Measurements from ENCODE around the gene ADAM12.

Gene ADAM12

DNA sequence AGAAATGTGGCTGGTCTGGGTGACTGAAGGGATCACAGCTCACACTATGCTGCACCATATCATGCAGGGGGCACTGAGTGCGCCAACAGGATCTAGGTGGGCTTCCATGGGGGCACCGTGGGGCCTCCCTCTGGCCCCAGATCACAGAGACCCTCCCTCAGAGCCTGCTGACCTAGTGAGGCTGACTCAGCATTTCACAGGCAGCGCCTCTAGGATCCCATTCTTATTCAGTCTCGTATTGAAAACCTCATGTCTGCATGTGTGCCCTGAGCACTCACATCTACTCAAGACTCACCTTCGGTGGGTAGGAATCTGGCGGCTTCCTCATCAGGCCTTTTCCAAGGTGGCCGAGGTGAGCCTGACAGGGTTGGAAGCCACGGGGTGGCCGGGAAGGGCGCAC, 350.3 kb downstream of the ADAM12 start:
- peaks cover 0 to 2% of the 10 kb centered on the region in 2 donors for H3K9me3 ChIP-seq (ENCODE audit: control insufficient read depth in 2 of 2, low read length in 2 of 2)
- H3K27me3 ChIP-seq (ENCODE audit: control insufficient read depth in 1 of 2, insufficient read depth in 2 of 2, low read length in 2 of 2) = peaks cover 0 to 2% of the 10 kb centered on the region in 2 donors
- peaks cover 11% of the 10 kb centered on the region for H3K4me1 ChIP-seq (ENCODE audit: control insufficient read depth, insufficient read depth, low read length)
- H3K4me3 ChIP-seq (ENCODE audit: low read length in 2 of 2) = no peak overlapping the region
- H3K9ac ChIP-seq (ENCODE audit: low read length in 2 of 2) = no peak overlapping the region
- no peak overlapping the region for H3K27ac ChIP-seq (ENCODE audit: low read length)
- no peaks in the 10 kb centered on the region for H3K36me3 ChIP-seq (ENCODE audit: control insufficient read depth in 2 of 2, insufficient read depth in 2 of 2, low read length in 2 of 2)

DNA sequence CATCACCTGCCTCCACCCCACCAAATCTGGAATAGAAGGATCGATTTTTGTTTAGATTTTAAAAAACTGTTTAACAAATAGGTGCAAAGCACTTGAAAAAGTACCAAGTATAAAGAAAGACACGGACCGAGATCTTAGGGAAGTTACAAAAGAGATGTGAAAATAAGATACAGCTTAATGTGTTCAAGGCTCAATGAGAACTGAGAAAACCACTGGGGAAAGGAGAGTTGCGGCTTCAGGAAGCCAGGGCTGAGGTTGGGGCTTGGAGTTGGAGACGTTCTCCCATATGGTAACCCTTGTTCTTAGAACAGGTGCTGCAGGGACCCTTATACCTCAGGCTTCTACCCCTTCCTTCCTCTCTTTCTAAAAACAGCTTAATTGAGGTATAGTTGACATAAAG, 351.8 kb downstream of the ADAM12 start:
- Histone ChIP-seq H3K4me1 (ENCODE audit: control insufficient read depth, insufficient read depth, low read length) (peaks cover under 1% of the 10 kb centered on the region), H3K9ac (ENCODE audit: low read length in 2 of 2) (no peak overlapping the region), H3K27ac (ENCODE audit: low read length) (no peak overlapping the region), H3K4me3 (ENCODE audit: low read length in 2 of 2) (no peak overlapping the region), H3K9me3 (ENCODE audit: control insufficient read depth in 2 of 2, low read length in 2 of 2) (peaks cover 0 to 2% of the 10 kb centered on the region in 2 donors), H3K27me3 (ENCODE audit: control insufficient read depth in 1 of 2, insufficient read depth in 2 of 2, low read length in 2 of 2) (no peaks in the 10 kb centered on the region), H3K36me3 (ENCODE audit: control insufficient read depth in 2 of 2, insufficient read depth in 2 of 2, low read length in 2 of 2) (no peaks in the 10 kb centered on the region)

DNA sequence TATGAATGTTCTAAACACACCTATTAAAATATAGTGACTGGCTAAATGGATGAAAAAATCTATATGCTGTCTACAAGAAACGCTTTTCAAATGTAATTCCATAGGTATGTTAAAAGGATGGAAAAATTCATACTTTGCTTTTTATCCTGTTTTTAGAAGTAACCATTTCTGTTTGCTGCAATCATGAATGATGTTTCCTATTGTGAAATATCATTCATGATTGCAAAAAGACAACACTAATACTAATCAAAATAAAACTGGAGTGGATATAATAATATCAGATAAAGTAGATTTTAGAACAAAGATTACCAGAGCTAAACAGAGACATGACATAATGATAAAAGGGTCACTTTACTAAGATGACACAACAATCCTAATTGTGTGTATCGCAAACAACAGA, 353.7 kb downstream of the ADAM12 start:
- H3K27ac ChIP-seq (ENCODE audit: low read length) = no peak overlapping the region
- no peaks in the 10 kb centered on the region for H3K4me1 ChIP-seq (ENCODE audit: control insufficient read depth, insufficient read depth, low read length)
- H3K9ac ChIP-seq (ENCODE audit: low read length in 2 of 2) = no peak overlapping the region
- no peak overlapping the region for H3K4me3 ChIP-seq (ENCODE audit: low read length in 2 of 2)
- no peaks in the 10 kb centered on the region for H3K36me3 ChIP-seq (ENCODE audit: control insufficient read depth in 2 of 2, insufficient read depth in 2 of 2, low read length in 2 of 2)
- H3K27me3 ChIP-seq (ENCODE audit: control insufficient read depth in 1 of 2, insufficient read depth in 2 of 2, low read length in 2 of 2) = no peaks in the 10 kb centered on the region
- H3K9me3 ChIP-seq (ENCODE audit: control insufficient read depth in 2 of 2, low read length in 2 of 2) = peaks cover under 1 to 2% of the 10 kb centered on the region in 2 donors

DNA sequence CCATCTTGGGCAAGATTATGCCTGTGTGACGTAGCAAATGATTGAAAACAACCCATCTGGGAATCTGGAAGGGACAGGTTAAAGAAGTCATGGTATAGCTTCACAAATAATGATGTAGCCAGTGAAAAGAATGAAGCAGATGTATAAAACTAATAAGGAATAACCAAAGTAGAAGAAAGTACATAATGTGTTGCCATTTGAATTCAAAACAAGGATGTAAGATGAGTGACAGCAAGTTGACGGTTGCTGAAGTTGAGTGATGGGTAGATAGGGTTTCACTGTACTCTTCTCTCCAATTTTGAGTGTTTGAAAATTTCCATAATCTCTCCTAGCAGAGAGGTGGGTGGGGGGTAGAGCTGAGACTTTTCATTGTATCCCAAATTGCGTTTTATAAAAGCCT, 358.3 kb downstream of the ADAM12 start:
- H3K4me3 ChIP-seq (ENCODE audit: low read length in 2 of 2) = no peak overlapping the region
- no peaks in the 10 kb centered on the region for H3K36me3 ChIP-seq (ENCODE audit: control insufficient read depth in 2 of 2, insufficient read depth in 2 of 2, low read length in 2 of 2)
- H3K27me3 ChIP-seq (ENCODE audit: control insufficient read depth in 1 of 2, insufficient read depth in 2 of 2, low read length in 2 of 2) = no peaks in the 10 kb centered on the region
- H3K27ac ChIP-seq (ENCODE audit: low read length) = no peak overlapping the region
- H3K4me1 ChIP-seq (ENCODE audit: control insufficient read depth, insufficient read depth, low read length) = no peaks in the 10 kb centered on the region
- no peak overlapping the region for H3K9ac ChIP-seq (ENCODE audit: low read length in 2 of 2)
- H3K9me3 ChIP-seq (ENCODE audit: control insufficient read depth in 2 of 2, low read length in 2 of 2) = peaks cover 2 to 4% of the 10 kb centered on the region in 2 donors

DNA sequence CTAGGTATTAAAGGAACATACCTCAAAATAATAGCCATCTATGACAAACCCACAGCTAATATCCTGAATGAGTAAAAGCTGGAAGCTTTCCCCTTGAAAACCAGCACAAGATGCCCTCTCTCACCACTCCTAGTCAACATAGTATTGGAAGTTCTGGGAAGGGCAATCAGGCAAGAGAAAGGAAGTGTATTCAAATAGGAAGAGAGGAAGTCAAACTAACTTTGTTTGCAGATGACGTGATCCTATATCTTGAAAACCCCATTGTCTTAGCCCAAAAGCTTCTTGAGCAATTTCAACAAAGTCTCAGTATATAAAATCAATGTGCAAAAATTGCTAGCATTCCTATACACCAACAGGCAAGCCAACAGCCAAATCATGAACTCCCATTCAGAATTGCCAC, 360.6 kb downstream of the ADAM12 start:
- Histone ChIP-seq H3K4me1 (ENCODE audit: control insufficient read depth, insufficient read depth, low read length) (no peaks in the 10 kb centered on the region), H3K27me3 (ENCODE audit: control insufficient read depth in 1 of 2, insufficient read depth in 2 of 2, low read length in 2 of 2) (no peaks in the 10 kb centered on the region), H3K36me3 (ENCODE audit: control insufficient read depth in 2 of 2, insufficient read depth in 2 of 2, low read length in 2 of 2) (no peaks in the 10 kb centered on the region), H3K27ac (ENCODE audit: low read length) (no peak overlapping the region), H3K9ac (ENCODE audit: low read length in 2 of 2) (no peak overlapping the region), H3K9me3 (ENCODE audit: control insufficient read depth in 2 of 2, low read length in 2 of 2) (peaks cover 0 to 6% of the 10 kb centered on the region in 2 donors), H3K4me3 (ENCODE audit: low read length in 2 of 2) (no peak overlapping the region)

DNA sequence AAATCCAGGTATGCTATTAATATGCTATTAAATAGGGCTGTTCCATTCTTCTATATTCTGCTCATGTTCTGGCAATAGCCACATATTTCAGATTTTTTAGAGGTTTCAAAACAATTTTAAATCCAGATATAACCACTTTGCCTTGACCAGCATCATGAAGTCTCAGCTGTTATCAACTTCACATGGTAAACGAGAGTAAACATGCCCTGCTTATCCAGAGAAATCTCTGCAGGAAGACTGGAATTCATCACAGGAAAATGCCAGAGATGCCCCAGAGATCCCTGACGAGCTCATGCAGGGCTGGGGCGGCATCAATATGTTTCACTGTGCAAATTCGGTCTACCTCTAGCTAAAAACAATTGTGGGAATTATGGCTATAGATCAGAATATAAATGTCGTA, 365.4 kb downstream of the ADAM12 start:
- peaks cover 0 to 10% of the 10 kb centered on the region in 2 donors for H3K9me3 ChIP-seq (ENCODE audit: control insufficient read depth in 2 of 2, low read length in 2 of 2)
- H3K27ac ChIP-seq (ENCODE audit: low read length) = no peak overlapping the region
- H3K27me3 ChIP-seq (ENCODE audit: control insufficient read depth in 1 of 2, insufficient read depth in 2 of 2, low read length in 2 of 2) = no peaks in the 10 kb centered on the region
- no peak overlapping the region for H3K9ac ChIP-seq (ENCODE audit: low read length in 2 of 2)
- no peak overlapping the region for H3K4me3 ChIP-seq (ENCODE audit: low read length in 2 of 2)
- no peaks in the 10 kb centered on the region for H3K4me1 ChIP-seq (ENCODE audit: control insufficient read depth, insufficient read depth, low read length)
- H3K36me3 ChIP-seq (ENCODE audit: control insufficient read depth in 2 of 2, insufficient read depth in 2 of 2, low read length in 2 of 2) = no peaks in the 10 kb centered on the region

DNA sequence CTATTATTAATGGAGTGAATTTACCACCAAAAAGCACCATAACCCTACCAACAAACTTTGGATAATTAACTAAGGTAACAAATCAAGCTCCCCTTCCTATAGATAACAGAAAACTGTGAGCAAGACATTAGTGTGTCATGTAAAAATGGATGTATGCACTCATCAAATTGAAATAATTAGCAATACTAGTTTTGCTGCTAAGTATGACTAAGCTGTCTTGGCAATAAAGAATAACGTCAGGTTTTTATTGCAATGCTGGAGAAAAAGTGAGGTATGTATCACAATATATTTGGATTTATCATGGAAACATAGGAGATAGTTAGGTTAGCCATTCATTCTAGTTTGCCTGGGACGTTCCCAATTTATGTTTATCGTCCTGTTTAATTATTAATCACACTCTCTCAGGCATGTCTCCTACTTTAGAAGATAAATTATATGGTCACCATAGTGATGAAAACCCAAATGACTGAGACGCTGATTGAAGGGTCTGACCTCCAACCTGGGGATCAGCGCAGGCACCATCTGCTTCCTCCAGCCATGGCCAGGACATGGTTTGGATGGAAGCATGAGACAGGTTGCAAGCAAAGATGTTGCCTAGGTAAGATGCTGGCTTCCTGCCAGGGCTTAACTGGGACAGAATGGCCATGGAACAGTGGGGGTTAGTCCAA, 366.3 kb downstream of the ADAM12 start:
- Histone ChIP-seq H3K9ac (ENCODE audit: low read length in 2 of 2) (no peak overlapping the region), H3K4me1 (ENCODE audit: control insufficient read depth, insufficient read depth, low read length) (no peaks in the 10 kb centered on the region), H3K36me3 (ENCODE audit: control insufficient read depth in 2 of 2, insufficient read depth in 2 of 2, low read length in 2 of 2) (no peaks in the 10 kb centered on the region), H3K9me3 (ENCODE audit: control insufficient read depth in 2 of 2, low read length in 2 of 2) (peaks cover 0 to 10% of the 10 kb centered on the region in 2 donors), H3K4me3 (ENCODE audit: low read length in 2 of 2) (no peak overlapping the region), H3K27me3 (ENCODE audit: control insufficient read depth in 1 of 2, insufficient read depth in 2 of 2, low read length in 2 of 2) (no peaks in the 10 kb centered on the region), H3K27ac (ENCODE audit: low read length) (no peak overlapping the region)

DNA sequence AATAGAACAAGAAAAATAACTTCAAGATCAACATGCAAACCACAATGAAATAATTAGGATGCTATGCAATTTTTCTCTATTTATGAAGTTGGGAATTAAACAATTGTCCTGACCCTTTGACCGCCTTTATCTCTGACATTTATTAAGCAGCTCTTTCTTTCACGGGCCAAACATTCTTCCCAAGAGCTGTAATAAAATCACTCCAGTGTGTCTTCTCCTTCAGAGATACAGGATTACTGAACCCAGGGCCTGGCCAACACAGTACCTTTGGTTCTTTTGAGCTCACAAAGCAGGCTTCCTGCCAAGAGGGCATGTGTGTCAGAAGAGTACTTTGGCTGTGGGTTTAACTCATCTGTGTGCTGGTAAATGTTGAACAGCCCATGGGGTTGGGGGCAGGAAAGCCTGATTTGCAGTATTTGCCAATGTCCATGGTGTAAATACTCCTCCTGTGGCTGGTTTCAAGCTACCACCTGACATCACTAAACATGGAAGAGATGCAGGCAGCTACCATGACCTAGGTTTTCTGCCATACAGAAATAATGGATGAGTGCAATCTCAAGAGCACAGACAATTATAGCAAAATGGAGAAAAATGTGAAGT, 370.2 kb downstream of the ADAM12 start:
- H3K4me3 ChIP-seq (ENCODE audit: low read length in 2 of 2) = no peak overlapping the region

DNA sequence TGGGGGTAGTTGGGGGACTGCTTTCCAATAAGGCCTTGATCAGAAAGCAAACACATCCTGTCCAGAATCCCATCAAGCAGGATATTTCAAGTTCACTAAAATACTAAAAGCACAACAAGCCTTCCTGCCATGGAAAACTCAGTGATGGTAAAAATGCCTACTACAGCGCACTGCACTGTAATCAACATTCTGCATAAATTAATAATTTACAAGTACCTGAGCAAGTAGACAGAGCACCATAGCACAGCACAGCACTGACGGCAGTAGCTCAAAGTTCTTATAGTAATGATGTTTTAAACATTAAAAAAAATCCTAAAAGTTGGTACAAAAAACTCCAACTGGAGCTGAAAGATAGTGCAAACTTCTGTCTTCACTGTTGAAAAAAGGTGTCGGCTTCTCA, 371.4 kb downstream of the ADAM12 start:
- Histone ChIP-seq H3K27ac (ENCODE audit: low read length) (no peak overlapping the region), H3K4me3 (ENCODE audit: low read length in 2 of 2) (no peak overlapping the region), H3K9me3 (ENCODE audit: control insufficient read depth in 2 of 2, low read length in 2 of 2) (peaks cover 0 to 3% of the 10 kb centered on the region in 2 donors), H3K9ac (ENCODE audit: low read length in 2 of 2) (no peak overlapping the region), H3K27me3 (ENCODE audit: control insufficient read depth in 1 of 2, insufficient read depth in 2 of 2, low read length in 2 of 2) (no peaks in the 10 kb centered on the region), H3K36me3 (ENCODE audit: control insufficient read depth in 2 of 2, insufficient read depth in 2 of 2, low read length in 2 of 2) (no peaks in the 10 kb centered on the region), H3K4me1 (ENCODE audit: control insufficient read depth, insufficient read depth, low read length) (no peaks in the 10 kb centered on the region)

More for the DNA sequence above, 370.2 kb downstream of the ADAM12 start:
- Histone ChIP-seq H3K36me3 (ENCODE audit: control insufficient read depth in 2 of 2, insufficient read depth in 2 of 2, low read length in 2 of 2) (no peaks in the 10 kb centered on the region), H3K9me3 (ENCODE audit: control insufficient read depth in 2 of 2, low read length in 2 of 2) (peaks cover 0 to 9% of the 10 kb centered on the region in 2 donors), H3K9ac (ENCODE audit: low read length in 2 of 2) (no peak overlapping the region), H3K27me3 (ENCODE audit: control insufficient read depth in 1 of 2, insufficient read depth in 2 of 2, low read length in 2 of 2) (no peaks in the 10 kb centered on the region), H3K27ac (ENCODE audit: low read length) (no peak overlapping the region), H3K4me1 (ENCODE audit: control insufficient read depth, insufficient read depth, low read length) (no peaks in the 10 kb centered on the region)

DNA sequence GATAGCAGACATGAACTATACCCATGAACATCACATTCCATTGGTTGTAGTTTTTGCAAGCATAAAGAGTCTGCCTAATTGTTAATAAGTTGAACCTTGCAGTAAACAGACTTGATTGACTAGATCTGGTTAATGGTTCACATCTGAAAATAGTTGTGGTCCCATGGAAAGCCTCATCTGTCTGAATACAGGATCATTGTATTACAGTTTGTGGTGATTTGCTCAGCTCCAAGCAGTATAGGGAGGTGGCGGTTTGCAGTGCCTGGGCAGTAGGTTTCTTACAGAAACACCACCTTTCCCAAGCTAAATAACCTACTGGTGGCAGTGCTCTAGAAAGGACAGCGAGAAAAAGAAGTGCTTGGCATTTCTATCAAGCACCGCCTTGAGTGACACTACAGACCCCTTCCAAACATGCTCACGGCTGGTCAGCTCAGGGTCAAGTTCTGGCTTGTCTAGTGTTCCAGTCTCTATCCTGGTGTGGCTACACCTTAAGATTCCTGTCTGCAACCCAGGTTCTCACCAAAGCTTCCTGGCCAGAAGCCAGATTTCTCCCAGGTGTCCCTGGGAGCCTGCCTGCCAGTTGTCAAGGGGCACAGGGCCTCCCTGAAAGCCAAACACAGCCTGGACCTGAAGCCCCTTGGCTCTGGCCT, 372.0 kb downstream of the ADAM12 start:
- H3K9ac ChIP-seq (ENCODE audit: low read length in 2 of 2) = no peak overlapping the region
- H3K9me3 ChIP-seq (ENCODE audit: control insufficient read depth in 2 of 2, low read length in 2 of 2) = peaks cover 0 to 3% of the 10 kb centered on the region in 2 donors
- H3K27ac ChIP-seq (ENCODE audit: low read length) = no peak overlapping the region
- no peaks in the 10 kb centered on the region for H3K4me1 ChIP-seq (ENCODE audit: control insufficient read depth, insufficient read depth, low read length)
- no peaks in the 10 kb centered on the region for H3K27me3 ChIP-seq (ENCODE audit: control insufficient read depth in 1 of 2, insufficient read depth in 2 of 2, low read length in 2 of 2)
- no peak overlapping the region for H3K4me3 ChIP-seq (ENCODE audit: low read length in 2 of 2)
- H3K36me3 ChIP-seq (ENCODE audit: control insufficient read depth in 2 of 2, insufficient read depth in 2 of 2, low read length in 2 of 2) = no peaks in the 10 kb centered on the region

DNA sequence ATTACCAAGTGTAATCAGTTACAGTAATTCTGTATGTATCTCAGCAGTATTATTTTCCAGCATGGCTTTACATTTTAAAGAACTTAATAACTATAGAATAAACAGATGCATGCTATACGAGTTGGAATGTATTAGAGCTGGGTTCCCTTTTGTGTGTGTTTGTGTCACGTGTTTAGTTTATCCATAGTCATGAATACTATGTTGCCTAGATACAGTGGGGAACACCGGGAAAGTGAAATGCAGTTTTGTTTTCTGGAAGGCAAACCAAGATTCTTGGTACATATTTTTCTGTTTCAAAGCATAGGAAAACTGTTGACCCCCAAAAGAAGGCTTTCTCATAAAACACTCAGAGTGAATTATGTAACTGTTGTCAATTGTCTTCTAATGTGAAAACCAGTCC, 372.9 kb downstream of the ADAM12 start:
- no peak overlapping the region for H3K27ac ChIP-seq (ENCODE audit: low read length)
- no peak overlapping the region for H3K4me3 ChIP-seq (ENCODE audit: low read length in 2 of 2)
- no peak overlapping the region for H3K9ac ChIP-seq (ENCODE audit: low read length in 2 of 2)
- H3K9me3 ChIP-seq (ENCODE audit: control insufficient read depth in 2 of 2, low read length in 2 of 2) = peaks cover 0 to 3% of the 10 kb centered on the region in 2 donors
- H3K36me3 ChIP-seq (ENCODE audit: control insufficient read depth in 2 of 2, insufficient read depth in 2 of 2, low read length in 2 of 2) = no peaks in the 10 kb centered on the region
- no peaks in the 10 kb centered on the region for H3K27me3 ChIP-seq (ENCODE audit: control insufficient read depth in 1 of 2, insufficient read depth in 2 of 2, low read length in 2 of 2)
- H3K4me1 ChIP-seq (ENCODE audit: control insufficient read depth, insufficient read depth, low read length) = no peaks in the 10 kb centered on the region

All from stomach smooth muscle (tissue), 2 donors.